Thyroid gland (tissue), 4 donors: Measurements from ENCODE around the gene PNPLA2.

Experiments
- CTCF ChIP-seq, 6 experiments: fragments of 200-600 bp in 3 of 6; fragments of 450-650 bp in 3 of 6; sonication (generic) in 3 of 6; IDR thresholded peaks; one replicate each; pipeline ENCODE4 v1.5.1; 2016 to 2019; ENCODE audit warnings: antibody characterized with exemption in 6 of 6, mild to moderate bottlenecking in 2 of 6, inconsistent platforms in 1 of 6, moderate library complexity in 1 of 6
- POLR2A ChIP-seq, 2 donors: fragments of 450-650 bp; IDR thresholded peaks; one replicate each; pipeline ENCODE4 v1.6.1; 2017; ENCODE audit warnings: antibody characterized with exemption in 2 of 2, mild to moderate bottlenecking in 2 of 2, moderate library complexity in 1 of 2

DNA sequence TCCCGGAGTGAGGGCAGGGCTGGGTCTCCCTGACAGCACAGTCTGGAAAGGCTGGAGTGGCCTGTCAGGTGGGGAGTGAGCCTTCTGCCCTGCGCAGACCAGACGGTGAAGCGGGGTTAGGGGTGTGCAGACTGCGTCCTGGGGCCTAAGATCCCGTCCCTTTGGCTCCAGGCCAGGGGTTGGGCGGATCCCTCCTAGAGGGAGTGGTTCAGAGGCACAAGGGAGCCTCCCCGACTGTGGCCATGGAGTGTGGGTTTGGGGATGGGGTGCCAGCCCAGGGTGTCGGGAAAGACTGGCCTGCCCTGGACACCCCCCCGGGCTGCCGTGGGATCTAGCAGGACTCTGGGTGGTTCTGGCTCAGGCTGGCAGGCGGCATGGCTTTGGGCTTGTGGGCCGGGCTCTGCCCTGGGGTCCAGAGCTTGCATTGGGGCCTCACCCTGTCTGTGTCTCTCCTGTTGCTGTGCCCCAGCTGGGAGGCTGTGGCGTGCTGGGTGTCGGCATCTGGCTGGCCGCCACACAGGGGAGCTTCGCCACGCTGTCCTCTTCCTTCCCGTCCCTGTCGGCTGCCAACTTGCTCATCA is 43.5 kb downstream of the PNPLA2 start:
- TF ChIP-seq CTCF (IDR thresholded peaks at IDR 0.05), result no peak
- no peak for TF ChIP-seq POLR2A (IDR thresholded peaks at IDR 0.05)
